CD4-positive, alpha-beta T cell treated with Interleukin-4 for 1 hour (primary cell): ENCODE measurements around the gene C1QTNF2.
"Not testable (repeated sequence)": the region's sequence is repeated elsewhere in the genome, so short reads cannot be mapped to it uniquely, and the experiment has no call there.

Source experiments
- DNase-seq, 2 donors: peaks; one replicate each; pipeline ENCODE4 v3.0.0-alpha.2; 2020 to 2022

The C1QTNF2 gene

DNA sequence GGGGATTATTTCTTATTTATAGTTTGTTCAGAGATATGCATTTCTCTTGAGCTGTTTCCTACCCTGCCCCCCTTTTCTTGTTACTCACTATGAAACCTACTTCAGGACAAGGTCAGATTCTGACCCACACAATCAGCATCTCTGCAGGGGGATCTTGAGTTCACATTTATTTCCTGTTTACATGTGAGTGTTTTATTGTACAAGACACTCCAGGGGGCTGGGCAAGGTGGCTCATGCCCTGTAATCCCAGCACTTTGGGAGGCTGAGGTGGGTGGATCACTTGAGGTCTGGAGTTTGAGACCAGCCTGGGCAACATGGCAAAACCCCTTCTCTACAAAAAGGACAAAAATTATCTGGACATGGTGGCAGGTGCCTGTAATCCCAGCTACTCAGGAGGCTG lies 29.9 kb downstream of the C1QTNF2 start:
- DNase-seq = not testable (repeated sequence)

DNA sequence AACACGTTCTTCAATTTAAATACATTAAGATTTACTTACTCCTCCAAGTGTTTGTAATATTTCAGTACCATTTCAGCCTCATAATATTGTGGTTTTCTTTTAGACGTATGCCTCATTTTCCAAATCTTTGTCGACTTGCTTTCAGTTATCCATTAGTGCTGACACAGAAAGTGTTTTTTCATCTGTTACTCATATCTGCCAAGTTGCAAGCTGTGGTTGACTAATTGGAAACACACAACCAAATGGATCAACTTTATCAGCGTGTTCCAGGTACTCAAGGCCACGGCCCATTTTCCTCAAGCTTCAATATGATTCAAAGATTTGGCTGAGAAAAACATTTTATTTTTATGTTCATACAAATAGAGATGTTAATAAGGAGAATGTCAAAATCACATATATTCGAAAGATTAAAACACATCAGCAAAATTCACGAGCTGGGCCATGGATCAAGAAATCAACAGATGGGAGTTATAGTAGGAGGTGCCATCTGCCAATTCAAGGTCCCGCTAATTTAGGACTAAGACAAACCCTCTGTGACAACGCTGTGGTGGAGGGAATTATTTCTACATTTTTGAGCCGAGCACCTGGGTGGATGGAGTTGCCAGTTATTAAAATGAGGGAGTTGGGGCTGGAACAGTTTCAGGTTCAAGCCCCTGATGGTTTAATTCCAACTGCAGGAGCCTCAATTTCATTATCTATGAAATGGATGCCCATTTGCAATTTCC lies 30.9 kb downstream of the C1QTNF2 start:
- no peak for DNase-seq

DNA sequence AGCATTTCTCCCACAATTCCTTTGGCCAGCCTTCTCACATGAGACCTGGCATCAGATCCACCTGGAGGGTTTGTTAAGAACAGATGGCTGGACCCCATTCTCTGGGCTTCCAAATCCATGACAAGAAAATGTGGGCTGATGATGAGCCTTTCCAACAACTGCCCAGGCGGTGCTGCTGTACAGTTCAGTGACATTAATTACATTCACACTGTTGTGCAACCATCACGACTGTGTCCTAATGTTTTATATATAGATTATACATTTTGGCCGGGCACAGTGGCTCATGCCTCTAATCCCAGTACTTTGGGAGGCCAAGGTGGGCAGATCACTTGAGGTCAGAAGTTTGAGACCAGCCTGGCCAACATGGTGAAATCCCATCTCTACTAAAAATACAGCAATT lies 35.7 kb downstream of the C1QTNF2 start:
- not testable (repeated sequence) for DNase-seq

DNA sequence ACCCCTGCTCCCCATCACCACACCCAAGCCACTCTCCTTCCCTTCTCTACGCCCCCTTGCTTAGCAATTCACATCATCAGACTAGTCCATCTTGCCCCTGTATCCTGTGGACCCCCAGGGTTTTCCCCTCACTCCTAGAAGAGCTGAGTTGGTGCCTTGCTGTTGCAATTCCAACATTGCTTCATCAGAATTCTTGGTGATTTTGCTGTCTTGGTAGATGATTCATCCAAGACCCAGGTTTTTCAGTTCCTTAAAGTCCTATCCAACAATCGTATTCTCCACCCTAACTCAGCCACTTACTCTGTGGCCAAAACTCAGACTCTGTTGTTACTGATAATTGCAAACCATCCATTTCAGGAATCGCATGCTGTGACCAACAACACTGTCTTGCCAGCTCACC lies 36.7 kb downstream of the C1QTNF2 start:
- DNase-seq = peak in 1 of 2 donors; percentile 26

DNA sequence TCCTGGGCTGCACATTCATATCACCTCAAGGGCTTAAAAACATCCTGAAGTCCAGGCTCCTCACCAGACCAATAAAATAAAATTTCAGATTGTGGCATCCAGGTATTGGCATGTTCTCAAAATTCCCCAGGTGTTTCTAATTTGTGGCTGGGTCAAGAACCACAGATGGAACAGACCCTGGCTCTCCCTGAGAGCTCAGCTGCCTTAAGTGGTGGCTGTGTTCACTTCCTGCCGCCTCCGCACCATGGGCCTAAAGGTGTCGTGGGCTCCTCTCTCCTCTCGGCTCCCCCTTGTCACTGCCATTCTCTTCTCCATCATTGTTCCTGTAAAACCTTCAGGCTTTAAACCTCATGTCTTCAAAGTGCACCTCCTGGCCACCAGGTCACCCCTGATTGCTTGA lies 40.2 kb downstream of the C1QTNF2 start:
- no peak for DNase-seq

DNA sequence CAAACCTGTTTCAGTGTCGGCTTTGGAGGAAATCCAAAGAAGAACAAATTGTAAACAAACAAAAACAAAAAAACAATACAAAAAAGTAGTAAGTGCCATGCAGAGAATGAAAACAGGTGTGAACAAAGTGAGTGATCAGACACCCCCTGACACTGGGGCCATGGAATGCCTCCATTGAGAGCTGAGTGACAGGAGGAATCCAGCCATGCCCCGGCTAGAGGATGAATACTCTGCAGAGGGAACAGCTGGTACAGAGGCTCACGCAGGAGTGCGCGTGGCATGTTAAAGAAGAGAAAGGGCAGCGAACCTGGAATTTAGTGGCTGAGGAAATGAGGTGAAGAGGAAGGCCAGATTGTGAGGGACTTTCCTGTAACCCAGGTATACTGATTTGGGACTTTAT lies 42.6 kb downstream of the C1QTNF2 start:
- DNase-seq = no peak

DNA sequence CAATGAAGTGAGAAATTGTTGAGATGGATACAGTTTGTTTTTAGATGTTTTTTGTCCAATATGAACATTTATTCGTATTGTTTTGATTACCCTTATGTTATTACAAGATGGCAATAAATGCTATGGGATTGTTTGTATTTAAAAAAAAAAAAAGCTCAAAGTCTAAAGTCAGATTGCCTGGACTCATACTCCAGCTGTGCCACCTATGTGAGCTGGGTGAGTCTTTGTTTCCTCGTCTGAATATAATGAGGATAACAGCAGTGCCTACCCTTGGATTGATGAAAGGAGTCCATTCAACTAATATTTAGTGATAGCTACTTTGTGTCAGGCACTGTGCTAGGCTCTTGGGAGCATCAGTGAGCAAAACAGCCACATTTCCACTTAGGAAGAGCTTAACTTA lies 43.4 kb downstream of the C1QTNF2 start:
- no peak for DNase-seq

DNA sequence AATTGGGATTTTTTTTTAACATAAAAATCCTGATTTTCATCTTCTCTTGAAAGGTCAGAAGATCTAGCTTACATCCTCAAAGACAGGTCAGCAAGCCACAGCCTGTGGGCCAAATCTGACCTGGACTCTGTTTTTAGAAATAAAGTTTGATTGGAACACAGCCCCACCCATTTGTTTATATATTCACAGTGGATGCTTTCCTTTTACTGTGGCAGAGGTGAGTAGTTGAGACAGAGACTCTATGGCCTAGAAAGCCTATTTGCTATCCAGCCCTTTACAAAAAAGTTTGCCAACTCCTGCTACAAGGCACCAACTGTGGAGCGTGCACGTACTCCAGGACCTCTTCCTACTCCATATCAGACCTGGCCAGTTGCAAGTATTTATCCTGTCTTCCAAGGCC lies 44.7 kb downstream of the C1QTNF2 start:
- DNase-seq = no peak

DNA sequence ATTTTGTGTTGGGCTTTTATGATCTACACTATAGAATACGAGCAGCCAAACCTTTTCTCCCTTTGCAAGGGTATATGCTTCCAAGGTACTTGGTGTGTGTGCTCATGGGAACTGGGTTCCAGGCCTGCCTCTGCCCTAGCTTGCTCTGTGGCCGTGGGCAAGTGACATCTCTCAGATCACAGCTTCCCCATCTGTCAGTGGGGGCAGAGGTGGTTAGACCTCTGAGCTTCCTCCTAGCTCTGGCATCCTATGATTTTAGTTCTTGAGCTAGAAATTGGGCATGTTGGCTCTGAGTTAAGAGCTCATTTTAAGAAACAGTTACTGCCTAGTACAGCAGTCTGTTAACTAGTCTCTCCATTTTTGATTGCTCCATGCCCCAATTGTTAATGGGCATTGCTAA lies 45.5 kb downstream of the C1QTNF2 start:
- DNase-seq = no peak

DNA sequence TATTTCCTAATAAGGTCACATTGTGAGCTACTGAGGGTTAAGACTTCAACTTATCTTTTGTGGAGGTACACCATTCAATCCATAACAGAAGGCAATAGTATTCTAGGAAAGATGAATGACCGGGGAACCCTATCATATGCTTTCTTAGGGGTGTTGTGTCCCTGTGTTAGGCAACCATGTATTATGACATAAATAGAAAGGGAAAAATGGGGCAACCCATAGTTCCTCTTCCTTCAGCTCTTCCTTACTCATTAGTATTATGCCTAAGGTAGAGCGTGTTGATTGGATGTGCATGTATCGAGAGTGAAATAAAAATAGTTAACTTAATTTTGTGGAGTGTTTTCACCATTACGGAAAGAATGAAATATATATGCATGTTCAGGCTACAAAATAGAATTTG lies 52.0 kb downstream of the C1QTNF2 start:
- DNase-seq = no peak

DNA sequence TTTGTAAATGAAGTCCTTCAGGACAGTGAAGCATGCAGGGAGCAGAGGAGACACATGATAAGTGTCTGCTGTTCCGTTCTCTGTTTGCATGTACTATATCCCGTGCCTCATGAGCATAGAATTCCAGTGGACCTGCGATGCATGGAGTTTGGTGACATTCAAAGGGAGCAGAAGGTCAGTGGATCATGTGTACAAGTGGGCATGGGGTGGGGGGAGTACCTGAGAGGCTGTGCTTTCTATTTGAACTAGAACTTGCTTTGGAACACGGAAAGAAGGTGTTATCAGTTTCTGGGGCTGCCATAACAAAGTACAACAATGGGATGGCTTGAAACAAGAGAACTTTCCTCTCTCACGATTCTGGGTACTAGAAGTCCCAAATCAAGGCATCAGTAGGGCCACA lies 53.0 kb downstream of the C1QTNF2 start:
- no peak for DNase-seq

DNA sequence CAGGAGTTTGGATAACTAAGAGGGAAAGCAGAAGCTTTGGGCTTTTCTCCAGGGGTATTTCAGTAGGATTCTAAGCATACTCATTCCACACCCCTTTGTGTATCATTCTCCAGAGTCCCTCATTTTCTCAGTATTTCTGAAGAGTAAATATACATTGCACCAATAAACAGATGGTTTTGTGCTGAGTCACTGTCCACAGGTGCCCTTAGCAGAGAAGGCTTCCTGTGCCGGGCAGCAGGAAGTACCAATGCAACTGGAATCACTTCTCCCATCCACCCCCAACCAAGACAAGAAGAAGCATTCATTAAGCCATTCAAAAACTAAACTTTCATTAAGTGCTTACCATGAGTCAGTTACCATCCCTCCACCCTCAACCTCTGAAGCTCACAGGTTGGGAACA lies 54.5 kb downstream of the C1QTNF2 start:
- no peak for DNase-seq

DNA sequence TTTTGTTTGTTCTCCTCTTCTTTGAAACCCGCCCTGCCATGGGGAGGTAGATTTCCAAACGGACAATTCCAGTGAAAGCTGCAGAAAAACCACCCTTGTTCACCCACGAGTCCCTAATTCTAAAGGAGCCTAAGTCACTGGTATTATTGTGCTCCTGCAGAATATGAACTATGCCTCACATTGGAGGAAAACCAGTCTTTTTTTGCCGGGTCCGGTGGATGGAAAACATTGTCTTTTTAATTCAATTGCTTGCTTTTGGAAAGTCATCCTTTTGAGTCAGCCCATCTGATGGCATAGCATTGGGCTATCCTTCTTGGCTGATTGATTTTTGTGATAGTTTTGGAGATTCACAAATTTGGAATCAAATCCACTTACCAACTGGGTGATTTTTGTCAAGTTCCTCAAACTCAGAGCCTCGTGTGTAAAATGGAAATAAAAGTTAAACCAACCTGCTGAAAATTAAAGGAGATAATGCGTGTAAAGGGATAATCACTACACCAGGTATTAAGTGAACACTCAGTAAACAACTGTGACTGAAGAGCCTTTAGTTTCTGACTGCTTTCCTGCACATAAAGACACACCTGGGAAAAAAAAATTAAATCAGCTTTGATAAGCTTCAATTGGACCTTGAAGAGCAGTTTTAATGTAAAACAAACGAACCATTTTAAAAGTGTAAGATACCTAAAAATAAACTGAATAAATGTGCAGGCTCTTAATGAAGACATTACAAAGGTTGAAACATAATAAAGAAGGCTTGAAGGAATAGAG lies 57.3 kb downstream of the C1QTNF2 start:
- no peak for DNase-seq

DNA sequence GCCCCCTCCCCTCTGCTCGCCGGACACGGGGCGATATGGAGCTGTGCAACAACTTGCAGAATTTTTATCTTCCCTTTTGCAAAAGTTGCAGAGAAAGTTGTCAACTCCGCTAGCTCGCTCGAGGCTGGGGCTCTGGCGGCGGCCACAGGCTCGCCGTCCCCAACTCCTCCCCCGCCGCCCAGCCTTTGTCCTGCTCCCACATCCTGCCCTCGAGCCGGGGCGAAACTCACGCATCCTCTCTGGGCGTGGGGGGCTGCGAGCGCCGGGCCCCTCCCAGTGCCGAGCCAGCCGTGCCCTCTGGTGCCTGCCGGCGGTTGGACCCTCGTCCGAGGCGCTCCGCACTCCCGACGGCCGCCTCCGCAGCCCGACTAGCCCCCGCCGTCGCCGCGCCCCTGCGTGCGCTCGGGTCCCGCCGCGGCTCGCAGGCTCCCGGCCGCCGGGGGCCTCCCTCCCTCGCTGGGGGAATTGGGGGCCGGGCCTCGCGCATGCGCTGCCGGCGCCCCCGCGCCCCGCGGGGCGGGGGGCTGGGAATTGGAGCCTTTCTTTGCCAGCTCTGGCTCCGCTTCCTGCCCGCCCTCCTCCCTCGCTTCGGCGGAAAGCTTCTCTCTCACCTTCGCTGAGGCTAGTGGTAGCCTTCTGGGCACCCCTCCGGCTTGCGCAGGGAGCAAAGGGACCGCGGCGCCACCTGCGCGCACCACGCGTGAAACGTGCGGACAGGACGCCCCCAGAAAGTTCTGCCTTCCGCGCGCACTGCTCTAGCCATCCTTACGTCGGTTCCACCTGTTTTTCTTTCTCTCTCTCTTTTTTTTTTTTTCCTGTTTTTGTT lies 58.1 kb downstream of the C1QTNF2 start, which contains the start of gene CCNJL:
CCNJL (minus strand) TSS at position 431 of the 826 bp plus-strand sequence. CDS start 641 bp downstream, outside the sequence.
- DNase-seq = no peak

DNA sequence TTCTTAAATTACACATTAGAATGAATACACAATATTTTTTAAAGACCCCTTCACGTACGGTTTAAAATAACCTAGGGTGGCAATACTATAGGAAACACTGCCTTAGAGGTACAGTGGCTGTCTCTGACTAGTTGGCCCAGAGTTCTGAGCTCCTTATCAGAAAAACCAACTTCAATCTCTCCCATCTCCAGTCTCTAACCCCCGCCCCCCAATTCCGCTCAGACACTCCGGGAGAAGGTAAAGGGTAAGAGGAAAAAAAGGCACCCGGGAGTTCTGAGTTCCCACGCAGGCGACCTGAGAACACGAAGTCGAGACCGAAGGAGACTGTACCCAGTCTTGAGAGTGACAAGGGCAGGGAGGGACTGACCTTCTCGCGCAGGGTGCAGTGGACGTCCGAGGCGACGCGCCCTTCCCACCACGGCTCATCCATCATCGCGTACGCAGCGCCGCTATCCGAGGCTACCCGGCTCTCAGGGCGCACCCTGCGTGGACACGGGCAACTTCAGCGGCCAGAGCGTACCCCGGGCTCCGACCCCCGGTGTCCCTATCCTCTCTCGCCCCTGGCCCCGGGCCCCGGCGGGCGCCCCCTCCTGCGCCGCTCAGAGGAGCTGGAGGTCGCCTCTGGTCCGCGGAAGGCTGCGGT lies 58.8 kb downstream of the C1QTNF2 start:
- DNase-seq = no peak

DNA sequence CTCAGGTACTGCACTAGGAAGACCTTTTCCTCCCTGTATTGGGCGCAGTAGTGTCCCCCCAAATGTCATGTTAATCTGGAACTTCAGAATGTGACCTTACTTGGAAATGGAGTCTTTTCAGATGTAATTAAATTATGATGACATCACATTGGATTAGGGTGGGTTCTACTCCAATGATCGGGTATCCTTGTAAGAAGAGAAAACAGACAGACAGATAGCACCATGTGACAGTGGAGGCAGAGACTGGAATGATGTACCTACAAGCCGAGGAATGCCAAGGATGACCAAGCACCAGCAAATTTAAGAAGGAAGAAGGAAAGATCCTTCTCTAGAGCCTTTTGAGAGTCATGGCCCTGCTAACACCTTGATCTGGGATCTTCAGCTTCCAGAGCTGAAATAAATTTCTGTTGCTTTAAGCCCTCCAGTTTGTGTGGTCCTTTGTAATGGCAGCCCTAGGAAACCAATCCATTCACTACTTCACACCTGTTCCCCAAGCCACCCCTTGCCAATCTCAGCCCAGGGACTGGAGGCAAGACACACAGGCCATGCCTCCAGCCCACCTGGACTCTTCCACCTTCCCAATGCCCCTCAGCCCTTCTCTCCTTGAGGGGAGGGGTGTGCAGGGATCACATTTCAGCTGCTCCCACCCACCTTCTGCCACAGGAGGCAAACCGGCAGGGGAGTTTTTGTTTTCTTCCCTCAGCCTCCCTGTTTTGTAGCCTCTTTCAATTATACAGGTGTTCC lies 59.7 kb downstream of the C1QTNF2 start:
- DNase-seq = no peak

DNA sequence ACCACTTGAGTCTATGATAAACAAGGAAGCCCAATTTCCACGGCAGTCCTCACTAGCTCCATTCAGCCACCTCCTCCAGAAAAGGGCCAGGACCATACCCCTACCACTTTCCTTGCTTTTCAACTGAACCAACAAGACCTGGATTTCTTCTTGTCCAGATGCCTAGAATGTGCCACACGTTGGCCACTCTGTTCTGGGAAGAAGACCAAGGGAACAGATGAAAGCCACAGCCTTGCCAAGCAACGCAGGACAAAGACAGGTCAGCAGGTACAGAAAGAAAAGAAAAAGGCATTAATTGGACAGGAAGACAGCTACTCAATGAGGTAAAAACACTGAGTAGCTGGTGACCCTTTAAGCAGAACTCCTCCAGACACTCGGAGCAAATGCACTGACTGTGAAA lies 60.3 kb downstream of the C1QTNF2 start:
- no peak for DNase-seq

DNA sequence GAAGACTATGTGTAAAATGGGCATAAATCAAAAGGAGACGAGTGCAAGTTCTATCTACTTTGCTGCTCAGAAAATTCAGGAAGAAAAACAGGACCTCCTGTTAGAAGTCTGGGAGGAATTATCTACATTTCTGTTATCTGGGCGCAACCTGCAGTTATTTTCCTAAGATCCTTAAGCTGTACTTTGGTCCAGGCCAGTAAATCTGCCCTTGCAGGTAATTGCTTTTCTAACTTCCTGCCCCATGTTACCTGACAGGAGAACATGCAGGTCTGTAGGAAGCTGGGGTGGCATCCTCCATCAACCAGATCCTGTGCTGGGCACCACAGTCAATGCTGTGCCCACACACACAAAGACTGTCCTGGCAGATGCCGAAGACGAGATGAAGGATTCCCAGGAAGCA lies 63.7 kb downstream of the C1QTNF2 start:
- DNase-seq = no peak

DNA sequence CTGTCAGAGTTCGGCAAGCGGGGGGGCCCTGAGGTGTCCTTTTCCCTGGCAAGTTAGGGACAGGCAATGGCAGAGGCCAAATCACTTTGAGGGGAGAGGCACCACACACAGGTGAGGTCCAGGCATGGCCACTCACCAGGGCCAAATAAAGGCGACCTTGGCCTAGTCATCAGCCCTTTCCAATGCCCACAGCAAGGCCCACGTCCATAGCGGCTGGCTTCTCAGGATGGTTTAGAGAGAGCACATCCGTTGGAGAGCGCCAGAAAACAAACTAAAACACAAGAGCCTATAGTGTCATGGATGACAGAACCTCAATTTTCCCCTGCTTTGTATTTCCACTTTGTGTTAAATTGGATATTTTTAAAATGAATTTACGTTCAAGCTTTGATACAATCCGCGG lies 65.1 kb downstream of the C1QTNF2 start:
- DNase-seq = no peak

DNA sequence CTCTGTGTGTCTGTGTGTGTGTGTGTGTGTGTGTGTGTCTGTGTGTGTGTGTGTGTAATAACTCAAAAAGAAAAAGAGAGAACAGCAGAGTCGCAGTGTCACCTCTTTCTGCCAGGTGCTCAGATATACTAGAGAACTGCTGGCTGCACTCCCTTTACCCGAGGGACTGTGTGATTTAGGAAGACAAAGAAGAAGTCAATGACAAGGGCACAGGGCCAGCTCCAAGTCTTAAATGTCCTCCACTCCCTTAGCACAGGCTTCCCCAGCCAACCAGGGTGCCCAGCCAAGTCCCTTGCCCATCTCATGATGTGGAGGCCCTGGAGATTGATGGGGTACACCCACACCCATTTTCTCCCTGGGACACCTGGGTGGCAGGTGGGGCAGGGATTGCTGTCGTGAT lies 66.7 kb downstream of the C1QTNF2 start:
- no peak for DNase-seq

DNA sequence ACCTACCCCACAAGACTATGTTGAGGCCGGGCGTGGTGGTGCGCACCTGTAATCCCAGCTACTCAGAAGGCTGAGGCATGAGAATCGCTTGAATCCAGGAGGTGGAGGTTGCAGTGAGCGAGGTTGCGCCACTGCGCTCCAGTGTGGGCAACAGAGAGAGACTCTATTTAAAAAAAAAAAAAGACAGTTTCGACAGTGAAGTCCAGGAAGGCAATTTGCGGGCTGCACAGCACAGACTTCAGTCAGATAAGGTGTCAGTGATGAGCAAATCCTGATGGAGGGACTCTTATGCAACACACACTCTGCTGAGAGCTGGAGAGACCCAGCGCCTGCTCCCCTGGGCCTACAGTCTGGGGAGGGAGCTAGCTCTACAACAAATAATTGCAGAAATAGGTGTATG lies 72.2 kb downstream of the C1QTNF2 start:
- DNase-seq = no peak

DNA sequence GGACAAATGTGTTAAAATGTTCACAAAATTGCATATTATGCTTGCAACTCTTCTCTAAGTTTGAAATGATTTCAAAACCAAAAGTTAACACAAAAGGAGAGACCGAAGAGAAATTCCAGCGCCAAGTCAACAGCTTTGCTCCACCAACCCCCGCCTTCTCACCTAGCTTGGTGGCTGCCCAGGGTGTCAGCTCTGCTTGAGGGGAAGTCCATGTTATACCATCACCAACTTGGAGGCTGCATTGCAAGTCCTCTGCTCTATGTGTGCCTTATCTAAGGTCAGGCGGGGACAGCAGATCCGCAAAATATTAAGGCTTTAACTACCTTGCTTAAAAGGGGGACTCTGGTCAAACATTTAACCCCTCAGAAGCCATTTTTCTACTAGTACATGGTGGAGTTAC lies 72.7 kb downstream of the C1QTNF2 start:
- peak in 1 of 2 donors; percentile 26 for DNase-seq
